T-cell (primary cell): ENCODE measurements around the gene FANCC. TPM values are rescaled to one million over a fixed set of nuclear protein-coding genes. Genes with fewer than 3 reads are reported as not detected.

Experiments
- ATAC-seq, 4 experiments: fragments of 200-7000 bp in 3 of 4; fragments of 150-1000 bp in 1 of 4; cut with Tn5 transposase; replicated peaks in 1 of 4; 1 replicate in 3 of 4; 2 replicates in 1 of 4; pipeline ENCODE4 v1.10.0; 2021; ENCODE audit warnings: moderate library complexity in 3 of 4, mild to moderate bottlenecking in 2 of 4, moderate number of reproducible peaks in 1 of 4
- CTCF ChIA-PET, 2 donors: fragments of 300-600 bp; sonication (Branson Sonifier 250); formaldehyde crosslinking; loops; one replicate each; lab custom pipeline; 2022; ENCODE audit warnings: antibody characterized with exemption in 2 of 2; lab: Charles Lee
- POLR2A ChIA-PET, 2 donors: fragments of 300-600 bp; sonication (Branson Sonifier 250); formaldehyde crosslinking; loops; one replicate each; lab custom pipeline; 2022; ENCODE audit warnings: antibody characterized with exemption in 2 of 2; lab: Charles Lee
- DNase-seq, 35 experiments: peaks; one replicate each; pipeline versions ENCODE4 v3.0.0 to v3.0.0-alpha.2; 2013 to 2023
- H3K27ac ChIP-seq: one replicate; pipeline ENCODE4 v1.5.1; 2013; ENCODE audit warnings: low read length
- H3K27me3 ChIP-seq, 2 experiments: replicated peaks in 1 of 2; 1 replicate in 1 of 2; 2 replicates in 1 of 2; pipeline versions ENCODE4 v1.6.1 to v1.7.0; 2013; ENCODE audit warnings: low read length in 1 of 2, mixed read lengths in 1 of 2; ENCODE audit not compliant: control insufficient read depth in 2 of 2, insufficient read depth in 2 of 2; ENCODE audit errors: extremely low read depth in 1 of 2
- H3K36me3 ChIP-seq, 2 donors: 1 replicate in 1 of 2; 2 replicates in 1 of 2; pipeline versions ENCODE4 v1.6.1 to v1.7.0; 2013; ENCODE audit warnings: low read length in 1 of 2; ENCODE audit not compliant: control insufficient read depth in 2 of 2, insufficient read depth in 1 of 2; ENCODE audit errors: extremely low read depth in 1 of 2
- H3K4me1 ChIP-seq, 2 experiments: 1 replicate in 1 of 2; 2 replicates in 1 of 2; pipeline versions ENCODE4 v1.6.1 to v1.7.0; 2013; ENCODE audit warnings: low read length in 2 of 2, mixed read lengths in 1 of 2; ENCODE audit not compliant: insufficient read depth in 2 of 2, control insufficient read depth in 1 of 2; ENCODE audit errors: extremely low read depth in 1 of 2
- H3K4me3 ChIP-seq, 2 donors: 1 replicate in 1 of 2; 2 replicates in 1 of 2; pipeline versions ENCODE4 v1.5.1 to v1.7.0; 2013; ENCODE audit warnings: mild to moderate bottlenecking in 2 of 2, low read length in 1 of 2, moderate library complexity in 1 of 2; ENCODE audit not compliant: control insufficient read depth in 1 of 2; ENCODE audit errors: extremely low read depth in 1 of 2
- H3K9me3 ChIP-seq: 2 replicates; pipeline ENCODE4 v1.7.0; 2013
- H3K27ac Mint-ChIP-seq, 2 donors: one replicate each; pipeline ENCODE4 v1.8.0; 2020 to 2021; ENCODE audit warnings: mild to moderate bottlenecking in 2 of 2, mixed read lengths in 2 of 2
- H3K27me3 Mint-ChIP-seq, 2 donors: one replicate each; pipeline ENCODE4 v1.8.0; 2021 to 2022; ENCODE audit warnings: mixed read lengths in 2 of 2
- H3K36me3 Mint-ChIP-seq: one replicate; pipeline ENCODE4 v1.8.0; 2021; ENCODE audit warnings: mixed read lengths
- H3K4me1 Mint-ChIP-seq, 3 donors: one replicate each; pipeline ENCODE4 v1.8.0; 2020 to 2022; ENCODE audit warnings: mixed read lengths in 3 of 3, mild to moderate bottlenecking in 1 of 3
- H3K4me3 Mint-ChIP-seq, 3 donors: one replicate each; pipeline ENCODE4 v1.8.0; 2020 to 2022; ENCODE audit warnings: mild to moderate bottlenecking in 3 of 3, mixed read lengths in 3 of 3, moderate library complexity in 3 of 3
- H3K9me3 Mint-ChIP-seq, 3 donors: one replicate each; pipeline ENCODE4 v1.8.0; 2020 to 2022; ENCODE audit warnings: mixed read lengths in 3 of 3
- WGBS: methylation state at CpG from one replicate; pipeline ENCODE4 v1.1.5; 2013; ENCODE audit warnings: missing lambda C conversion rate; ENCODE audit not compliant: insufficient coverage; 5-methylcytosine and 5-hydroxymethylcytosine counted together
- total RNA-seq, 35 experiments: library from RNA in 6 of 35; stranded (reverse) in 6 of 35; fragments of 120-200 nt in 1 of 35; gene quantifications; one replicate each; pipeline versions ENCODE4 v1.2.1 to v1.2.4 and lab custom pipeline; 2013 to 2026

The FANCC gene
- total RNA-seq, 5 donors from 2014 or later (not counting 1 experiment from before 2014, with no cell fraction given): 4.2 to 11.6 (median 4.8) TPM

DNA sequence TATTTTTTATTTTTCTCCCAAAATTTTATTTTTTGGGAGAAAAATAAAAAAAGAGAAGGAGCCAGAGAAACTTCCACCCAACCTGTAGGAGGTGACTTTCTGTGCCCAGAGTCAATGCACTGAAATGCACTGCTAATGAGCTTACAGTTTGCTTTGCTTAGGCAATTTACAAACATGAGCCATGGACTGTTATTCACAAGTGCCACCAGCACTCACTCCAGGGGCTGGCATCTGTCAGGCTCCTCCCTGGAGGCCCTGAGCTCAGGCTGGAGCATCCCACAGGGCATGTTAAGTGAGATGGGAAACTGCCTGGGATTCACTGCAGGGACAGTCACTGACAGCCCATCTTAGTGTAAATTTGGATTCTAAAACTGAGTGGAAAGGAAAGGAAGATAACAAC is 74.9 kb downstream of the FANCC start:
- H3K27me3 ChIP-seq: no peaks in the 10 kb centered on the region
- POLR2A ChIA-PET: interaction anchor here in 1 of 2 donors (0.6 kb wide), 1 partner anchor 483 kb away, joined by 4 read pairs; no protein-coding TSS in a partner anchor
- H3K27ac ChIP-seq: no peak overlapping the region
- DNase-seq (no peak), ATAC-seq (no peak)
- peaks cover 4% of the 10 kb centered on the region in 2 donors for H3K36me3 ChIP-seq
- Mint-ChIP-seq H3K27me3 (no peaks in the 10 kb centered on the region), H3K4me1 (no peaks in the 10 kb centered on the region), H3K4me3 (no peak overlapping the region), H3K27ac (no peak overlapping the region), H3K9me3 (no peaks in the 10 kb centered on the region), H3K36me3 (peaks cover 25% of the 10 kb centered on the region)
- CTCF ChIA-PET: interaction anchor here in 1 of 2 donors (0.7 kb wide), 2 partner anchors 1070 to 1357 kb away, joined by 3 read pairs; no protein-coding TSS in a partner anchor
- no peak overlapping the region for H3K4me3 ChIP-seq
- H3K4me1 ChIP-seq: no peaks in the 10 kb centered on the region
- no peaks in the 10 kb centered on the region for H3K9me3 ChIP-seq

DNA sequence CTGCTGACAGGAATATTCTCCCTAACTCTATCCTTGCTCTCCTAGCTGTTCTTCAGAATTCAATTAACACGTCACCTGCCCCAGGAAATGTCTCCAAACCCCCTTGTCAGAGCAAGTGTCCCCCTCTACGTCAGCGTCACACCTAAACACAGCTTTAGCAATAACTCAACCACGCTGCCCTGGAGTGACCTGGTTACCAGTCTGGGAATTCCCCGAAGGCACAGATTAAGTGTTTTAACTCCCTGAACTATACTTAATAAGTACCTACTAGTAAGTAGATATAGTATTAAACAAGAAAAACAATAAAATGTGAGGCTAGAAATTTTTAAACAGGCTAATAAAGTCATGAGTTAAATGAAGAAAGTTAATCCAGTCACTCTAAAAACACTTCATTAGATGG is 78.4 kb downstream of the FANCC start:
- H3K27ac Mint-ChIP-seq: no peak overlapping the region
- POLR2A ChIA-PET: interaction anchor here in 1 of 2 donors (0.5 kb wide), 1 partner anchor 33 kb away, joined by 3 read pairs; no protein-coding TSS in a partner anchor
- ATAC-seq (no peak), DNase-seq (no peak)
- Histone ChIP-seq H3K4me1 (no peaks in the 10 kb centered on the region), H3K9me3 (no peaks in the 10 kb centered on the region), H3K27me3 (no peaks in the 10 kb centered on the region), H3K4me3 (no peak overlapping the region), H3K27ac (no peak overlapping the region), H3K36me3 (no peaks in the 10 kb centered on the region)
- no peaks in the 10 kb centered on the region for H3K4me1 Mint-ChIP-seq
- H3K4me3 Mint-ChIP-seq: no peak overlapping the region
- H3K9me3 Mint-ChIP-seq: no peaks in the 10 kb centered on the region
- H3K36me3 Mint-ChIP-seq: peaks cover 16% of the 10 kb centered on the region
- 83% methylated on average over 3 of the region's 5 CpGs for WGBS
- CTCF ChIA-PET: no interaction called here
- no peaks in the 10 kb centered on the region for H3K27me3 Mint-ChIP-seq

GRCh38 chr9:95237336-95237735 is 80.2 kb downstream of the FANCC start:
- no peak overlapping the region for H3K4me3 Mint-ChIP-seq
- H3K27me3 Mint-ChIP-seq: no peaks in the 10 kb centered on the region
- H3K9me3 Mint-ChIP-seq: no peaks in the 10 kb centered on the region
- H3K4me3 ChIP-seq: no peak overlapping the region
- H3K4me1 Mint-ChIP-seq: no peaks in the 10 kb centered on the region
- H3K27ac Mint-ChIP-seq: no peak overlapping the region
- no peak for DNase-seq
- no peak overlapping the region for H3K27ac ChIP-seq
- WGBS: 96% methylated on average over 3 of the region's 7 CpGs
- ATAC-seq: no peak
- ChIA-PET POLR2A (no interaction called here), CTCF (no interaction called here)
- no peaks in the 10 kb centered on the region for H3K4me1 ChIP-seq
- peaks cover 20% of the 10 kb centered on the region for H3K36me3 Mint-ChIP-seq
- no peaks in the 10 kb centered on the region for H3K36me3 ChIP-seq
- H3K27me3 ChIP-seq: no peaks in the 10 kb centered on the region
- H3K9me3 ChIP-seq: no peaks in the 10 kb centered on the region

GRCh38 chr9:95230046-95230445 is 87.5 kb downstream of the FANCC start:
- Mint-ChIP-seq H3K36me3 (peaks cover 25% of the 10 kb centered on the region), H3K27ac (no peak overlapping the region), H3K27me3 (no peaks in the 10 kb centered on the region), H3K4me1 (no peaks in the 10 kb centered on the region), H3K9me3 (peaks cover 0 to 3% (median 0%) of the 10 kb centered on the region in 3 donors), H3K4me3 (no peak overlapping the region)
- Histone ChIP-seq H3K36me3 (no peaks in the 10 kb centered on the region), H3K4me1 (no peaks in the 10 kb centered on the region), H3K9me3 (no peaks in the 10 kb centered on the region), H3K27me3 (no peaks in the 10 kb centered on the region), H3K27ac (no peak overlapping the region), H3K4me3 (no peak overlapping the region)
- ATAC-seq (no peak), DNase-seq (no peak)
- CTCF ChIA-PET: no interaction called here
- 100% methylated on average over 1 of the region's 6 CpGs for whole genome bisulfite sequencing
- POLR2A ChIA-PET: no interaction called here

DNA sequence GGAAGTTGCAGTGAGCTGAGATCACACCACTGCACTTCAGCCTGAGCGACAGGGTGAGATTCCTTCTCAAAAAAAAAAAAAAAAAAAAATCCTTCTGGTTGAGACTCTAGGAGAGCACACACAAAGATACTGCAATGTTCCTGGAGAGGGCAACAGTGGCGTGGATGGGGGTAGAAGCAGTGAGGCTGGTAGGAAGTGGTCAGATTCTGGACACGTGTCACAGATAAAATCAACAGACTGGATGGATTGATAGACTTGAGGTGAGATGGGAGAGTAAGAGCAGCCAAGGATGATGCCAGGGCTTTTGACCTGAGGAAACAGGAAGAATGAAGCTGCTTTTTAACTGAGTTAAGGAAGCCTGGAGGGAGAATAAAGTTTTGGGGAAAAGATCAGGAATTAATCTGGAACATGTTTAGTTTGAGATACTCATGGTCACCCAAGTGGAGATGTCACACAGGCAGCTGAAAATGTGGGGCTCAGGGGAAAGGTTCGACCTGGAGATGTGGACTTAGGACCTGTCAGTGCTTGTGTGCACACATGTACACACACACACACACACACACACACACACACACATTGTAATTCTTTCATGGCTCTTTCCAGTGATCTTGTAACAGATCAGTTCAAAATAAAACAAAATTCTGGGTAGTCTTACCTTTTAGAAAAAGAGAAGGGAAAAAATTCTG is 88.1 kb downstream of the FANCC start:
- H3K27me3 ChIP-seq: no peaks in the 10 kb centered on the region
- peaks cover 22% of the 10 kb centered on the region for H3K36me3 Mint-ChIP-seq
- whole genome bisulfite sequencing: 82% methylated on average over 3 of the region's 4 CpGs
- H3K4me1 Mint-ChIP-seq: no peaks in the 10 kb centered on the region
- H3K4me1 ChIP-seq: no peaks in the 10 kb centered on the region
- CTCF ChIA-PET: no interaction called here
- DNase-seq (no peak), ATAC-seq (no peak)
- H3K9me3 Mint-ChIP-seq: peaks cover 0 to 3% (median 0%) of the 10 kb centered on the region in 3 donors
- no peak overlapping the region for H3K27ac ChIP-seq
- no peak overlapping the region for H3K4me3 ChIP-seq
- H3K27ac Mint-ChIP-seq: no peak overlapping the region
- no peaks in the 10 kb centered on the region for H3K27me3 Mint-ChIP-seq
- no peaks in the 10 kb centered on the region for H3K9me3 ChIP-seq
- POLR2A ChIA-PET: no interaction called here
- no peaks in the 10 kb centered on the region for H3K36me3 ChIP-seq
- H3K4me3 Mint-ChIP-seq: no peak overlapping the region

DNA sequence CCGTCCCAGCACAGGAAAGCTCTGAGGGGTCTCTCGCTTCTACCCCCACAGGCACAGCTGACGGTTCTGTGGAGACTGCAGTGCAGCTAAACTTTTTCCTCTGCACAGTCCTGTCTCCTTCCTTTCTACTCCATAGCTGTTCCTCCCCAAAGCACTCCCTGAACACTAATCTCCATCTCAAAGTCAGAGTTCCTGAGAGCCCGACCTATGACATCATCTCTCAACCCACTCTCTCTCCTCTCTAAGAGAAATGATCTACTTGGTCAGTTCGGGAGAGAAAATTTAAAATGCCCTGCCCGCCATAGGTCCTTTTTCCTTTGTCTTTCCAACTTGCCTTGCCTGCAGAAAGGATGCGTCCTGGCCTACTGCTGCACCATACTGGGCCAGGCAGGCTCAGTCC is 90.6 kb downstream of the FANCC start:
- Mint-ChIP-seq H3K36me3 (peaks cover 16% of the 10 kb centered on the region), H3K4me1 (no peaks in the 10 kb centered on the region), H3K27ac (no peak overlapping the region), H3K27me3 (no peaks in the 10 kb centered on the region), H3K4me3 (no peak overlapping the region), H3K9me3 (peaks cover 0 to 2% (median 0%) of the 10 kb centered on the region in 3 donors)
- 100% methylated on average over 4 of the region's 7 CpGs for WGBS
- ATAC-seq (no peak), DNase-seq (no peak)
- Histone ChIP-seq H3K9me3 (no peaks in the 10 kb centered on the region), H3K27ac (no peak overlapping the region), H3K27me3 (no peaks in the 10 kb centered on the region), H3K4me3 (no peak overlapping the region), H3K36me3 (no peaks in the 10 kb centered on the region), H3K4me1 (no peaks in the 10 kb centered on the region)
- ChIA-PET POLR2A (no interaction called here), CTCF (no interaction called here)
